Left ventricle myocardium superior (tissue), 1 donor: Measurements from ENCODE around the gene MYL5. TPM values are rescaled to one million over a fixed set of nuclear protein-coding genes. Genes with fewer than 3 reads are reported as not detected.
"Not testable (repeated sequence)": the region's sequence is repeated elsewhere in the genome, so short reads cannot be mapped to it uniquely, and the experiment has no call there.

ENCODE experiments used
- ATAC-seq: fragments of 200-7000 bp; cut with Tn5 transposase; one replicate; pipeline ENCODE4 v1.9.1; 2020; ENCODE audit warnings: mild to moderate bottlenecking, moderate library complexity
- DNase-seq: peaks from one replicate; pipeline ENCODE4 v3.0.0-alpha.2; 2020
- intact Hi-C: fragments of 100-400 bp; cut with micrococcal nuclease; formaldehyde crosslinking; loops from one replicate; pipeline ENCODE4 v1.11.0; 2022
- total RNA-seq: library from RNA; stranded (reverse); fragmentation: NEBNext Ultra II Directional; extraction: Animal tissue kit (Norgen Biotek cat#: 25700); gene quantifications from one replicate; pipeline ENCODE4 v1.2.1, GENCODE V29; 2021
- donor health status: DM: no; HTN: yes; CAD: no; lungs with severe emphysema.

MYL5 gene
- total RNA-seq, 1 donor from 2014 or later: 2.7 TPM

GRCh38 chr4:730946-731904 lies 56.9 kb downstream of the MYL5 start:
- ATAC-seq, intact Hi-C loops, DNase-seq: not testable (repeated sequence)

Other genes with a start within 250 kb of the MYL5 start
- gene ZNF721, start 175.4 kb upstream of the MYL5 start, total RNA-seq: 12.8 TPM
- gene PIGG, start 175.3 kb upstream of the MYL5 start, total RNA-seq: 20.0 TPM
- gene TMEM271, start 98.2 kb upstream of the MYL5 start, total RNA-seq: not detected
- gene PDE6B, start 49.0 kb upstream of the MYL5 start, total RNA-seq: 2.1 TPM
- 1,128 TPM for gene ATP5ME, start 266 bp upstream of the MYL5 start, total RNA-seq
- gene SLC49A3, start 14.6 kb downstream of the MYL5 start, total RNA-seq: 12.6 TPM
- gene PCGF3, start 31.3 kb downstream of the MYL5 start, total RNA-seq: 20.9 TPM
- 4.4 TPM for gene CPLX1, start 151.6 kb downstream of the MYL5 start, total RNA-seq